CD4-positive, alpha-beta T cell treated with Interleukin-10 for 1 hour (primary cell): ENCODE results near the gene AGAP2.
"Not testable (repeated sequence)": the region's sequence is repeated elsewhere in the genome, so short reads cannot be mapped to it uniquely, and the experiment has no call there.

Experiments used
- DNase-seq: peaks from one replicate; pipeline ENCODE4 v3.0.0-alpha.2; 2020

AGAP2 gene

GRCh38 chr12:57688931-57689330 lies 49.6 kb downstream of the AGAP2 start:
- no peak for DNase-seq

- no peak for DNase-seq
Measured at GRCh38 chr12:57687862-57688261, 50.7 kb downstream of the AGAP2 start.

- DNase-seq: no peak
Measured at GRCh38 chr12:57679697-57680096, 58.8 kb downstream of the AGAP2 start.

GRCh38 chr12:57677947-57678346 lies 60.6 kb downstream of the AGAP2 start:
- not testable (repeated sequence) for DNase-seq

- DNase-seq: no peak
Measured at GRCh38 chr12:57674691-57675090, 63.9 kb downstream of the AGAP2 start.
